ENCODE data around the gene RELB.
A peak's percentile ranks its signal among the peaks of the same experiment; 100 is the strongest.

RELB gene

DNA sequence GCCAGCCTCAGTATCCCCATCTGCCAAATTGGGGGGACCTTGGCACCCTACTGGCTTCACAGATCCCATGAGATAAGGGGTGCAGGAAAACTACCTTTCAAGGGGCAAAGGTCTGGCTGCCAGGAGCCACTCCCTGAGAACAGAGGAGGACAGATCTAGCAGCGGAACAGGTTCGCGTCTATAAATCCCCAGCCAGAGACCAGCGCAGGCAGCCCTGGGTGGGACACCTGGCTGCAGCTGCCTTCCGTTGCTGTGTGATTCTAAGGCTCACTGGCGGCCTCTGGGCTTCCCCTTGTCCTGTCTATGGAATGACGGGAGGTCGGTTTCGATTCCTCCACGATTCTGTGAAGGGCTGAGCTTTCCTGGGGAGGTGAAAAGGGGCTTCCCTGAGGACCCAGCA lies 7.3 kb downstream of the RELB start:
- TF ChIP-seq POLR2A (IDR thresholded peaks at IDR 0.05; ENCODE audit: low read depth, low read length) = no peak
- TF ChIP-seq TAF1 (IDR thresholded peaks at IDR 0.05; ENCODE audit: borderline replicate concordance, low read depth, low read length) = no peak
- TF ChIP-seq POLR2AphosphoS5 (IDR thresholded peaks at IDR 0.05; ENCODE audit: low read depth, low read length) = peak; percentile 73
- DNase-seq (ENCODE audit: insufficient read length) (no peak), FAIRE-seq (no peak)

DNA sequence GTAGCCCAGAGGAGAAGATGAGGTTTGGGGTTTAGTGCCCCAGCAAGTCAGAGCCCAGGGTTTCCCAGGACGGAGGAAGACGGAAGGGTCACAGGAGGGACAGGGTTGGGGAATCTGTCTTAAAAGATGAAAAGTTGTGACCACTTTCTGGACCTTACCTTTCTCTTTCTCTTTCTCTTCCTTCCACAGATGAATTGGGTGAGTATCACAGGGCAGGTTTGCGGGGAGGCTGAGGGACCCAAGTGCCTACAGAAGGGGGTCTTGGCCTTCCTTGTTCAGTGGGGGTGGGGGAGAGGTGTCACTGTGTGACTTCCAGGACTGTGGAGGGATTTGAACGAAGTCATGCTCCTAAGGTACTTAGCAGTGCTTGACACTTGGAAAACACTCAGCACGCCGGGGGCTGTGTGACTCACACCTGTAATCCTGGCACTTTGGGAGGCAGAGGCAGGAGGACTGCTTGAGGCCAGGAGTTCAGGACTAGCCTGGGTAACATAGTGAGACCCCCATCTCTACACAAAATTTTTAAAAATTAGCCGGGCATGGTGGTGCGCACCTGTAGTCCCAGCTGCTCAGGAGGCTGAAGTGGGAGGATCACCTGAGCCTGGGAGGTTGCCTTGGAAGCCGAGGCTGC lies 8.5 kb downstream of the RELB start:
- FAIRE-seq (no peak), DNase-seq (ENCODE audit: insufficient read length) (no peak)
- TF ChIP-seq POLR2AphosphoS5 (IDR thresholded peaks at IDR 0.05; ENCODE audit: low read depth, low read length) (no peak), POLR2A (IDR thresholded peaks at IDR 0.05; ENCODE audit: low read depth, low read length) (no peak), TAF1 (IDR thresholded peaks at IDR 0.05; ENCODE audit: borderline replicate concordance, low read depth, low read length) (no peak)

DNA sequence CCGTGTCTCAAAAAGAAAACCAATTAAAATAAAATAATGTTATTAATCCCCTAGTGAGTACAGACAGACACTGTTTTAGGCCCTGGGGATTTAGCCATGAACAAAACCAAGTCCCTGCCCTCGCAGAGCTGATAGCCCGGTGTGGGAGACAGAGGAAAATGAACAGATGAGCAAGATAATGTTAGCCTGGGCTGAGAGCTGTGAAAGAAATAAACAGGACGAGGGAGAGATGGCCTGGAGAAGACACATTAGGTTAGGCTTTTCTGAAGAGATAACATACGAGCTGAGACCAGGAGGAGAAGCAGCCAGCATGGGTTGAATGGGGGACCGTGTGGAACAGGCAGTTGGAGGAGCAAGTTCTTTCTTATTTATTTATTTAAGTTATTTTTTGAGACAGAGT lies 9.0 kb downstream of the RELB start:
- no peak for TF ChIP-seq POLR2A (IDR thresholded peaks at IDR 0.05; ENCODE audit: low read depth, low read length)
- TF ChIP-seq TAF1 (IDR thresholded peaks at IDR 0.05; ENCODE audit: borderline replicate concordance, low read depth, low read length) = no peak
- no peak for TF ChIP-seq POLR2AphosphoS5 (IDR thresholded peaks at IDR 0.05; ENCODE audit: low read depth, low read length)
- DNase-seq (ENCODE audit: insufficient read length) (no peak), FAIRE-seq (no peak)

DNA sequence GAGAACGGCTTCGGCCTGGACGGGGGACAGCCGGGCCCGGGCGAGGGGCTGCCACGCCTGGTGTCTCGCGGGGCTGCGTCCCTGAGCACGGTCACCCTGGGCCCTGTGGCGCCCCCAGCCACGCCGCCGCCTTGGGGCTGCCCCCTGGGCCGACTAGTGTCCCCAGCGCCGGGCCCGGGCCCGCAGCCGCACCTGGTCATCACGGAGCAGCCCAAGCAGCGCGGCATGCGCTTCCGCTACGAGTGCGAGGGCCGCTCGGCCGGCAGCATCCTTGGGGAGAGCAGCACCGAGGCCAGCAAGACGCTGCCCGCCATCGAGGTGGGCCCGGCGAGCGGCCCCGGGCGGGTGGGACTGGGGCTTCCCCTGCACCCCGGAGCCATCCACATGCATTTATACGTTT lies 10.7 kb downstream of the RELB start:
- no peak for DNase-seq (ENCODE audit: insufficient read length)
- no peak for FAIRE-seq
- TF ChIP-seq TAF1 (IDR thresholded peaks at IDR 0.05; ENCODE audit: borderline replicate concordance, low read depth, low read length) (no peak), POLR2AphosphoS5 (IDR thresholded peaks at IDR 0.05; ENCODE audit: low read depth, low read length) (no peak), POLR2A (IDR thresholded peaks at IDR 0.05; ENCODE audit: low read depth, low read length) (no peak)

DNA sequence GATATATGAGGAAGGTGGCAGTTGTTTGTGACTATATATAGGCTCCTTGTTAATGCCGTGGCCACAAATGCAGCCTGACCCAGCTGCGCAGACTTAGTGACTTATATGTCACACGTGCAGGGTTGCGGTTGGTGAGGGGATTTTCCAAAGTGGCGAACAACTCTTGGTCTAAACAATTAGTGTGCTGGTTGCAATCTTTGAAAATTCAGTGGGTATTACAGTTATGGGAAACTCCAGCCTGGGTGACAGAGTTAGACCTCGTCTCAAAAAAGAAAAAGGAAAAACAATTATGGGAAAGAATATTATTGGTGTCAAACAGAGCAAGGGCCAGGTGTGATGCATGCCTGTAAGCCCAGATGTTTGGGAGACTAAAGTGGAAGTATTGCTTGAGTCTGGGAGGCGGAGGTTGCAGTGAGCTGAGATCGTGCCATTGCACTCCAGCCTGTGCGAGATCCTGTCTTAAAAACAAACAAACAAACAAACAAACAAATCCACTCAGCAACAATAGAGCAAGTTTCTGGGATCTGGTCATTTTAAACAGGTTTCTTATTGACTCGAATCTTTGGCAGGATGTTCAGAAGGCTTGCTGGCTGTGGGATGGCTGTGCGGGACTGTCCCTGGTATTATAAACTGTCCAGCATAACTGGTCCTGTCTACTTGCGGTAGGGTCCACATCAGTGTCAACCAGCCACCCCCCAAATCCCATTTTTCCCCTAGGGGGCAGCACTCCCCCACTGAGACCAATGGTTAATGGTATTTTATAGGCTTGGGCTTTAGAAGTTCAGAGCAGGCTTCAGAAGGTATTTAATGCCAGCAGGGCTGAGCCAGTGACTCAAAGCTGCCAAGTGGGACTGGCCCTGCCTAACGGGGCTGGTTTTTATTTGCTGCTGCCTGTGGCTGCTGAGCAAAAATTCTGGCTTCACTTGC lies 15.4 kb downstream of the RELB start:
- FAIRE-seq = peak; percentile 95
- DNase-seq (ENCODE audit: insufficient read length) = peak; percentile 65

DNA sequence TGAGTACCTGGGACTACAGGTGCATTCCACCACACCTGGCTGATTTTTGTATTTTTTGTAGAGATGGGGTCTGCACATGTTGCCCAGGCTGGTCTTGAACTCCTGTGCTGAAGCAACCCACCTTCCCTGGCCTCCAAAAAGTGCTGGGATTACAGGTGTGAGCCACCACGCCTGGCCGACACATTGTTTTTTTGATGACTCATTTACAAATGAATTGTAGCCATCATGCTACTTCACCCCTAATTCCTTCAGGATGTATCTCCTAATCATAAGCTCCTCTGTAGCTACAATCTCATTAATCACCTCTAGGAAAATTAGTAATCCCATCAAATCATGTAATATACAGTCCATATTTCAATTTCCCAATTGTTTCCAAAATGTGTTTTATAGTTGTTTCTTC lies 17.9 kb downstream of the RELB start:
- DNase-seq (ENCODE audit: insufficient read length) = no peak
- FAIRE-seq = no peak

More for the DNA sequence above, 15.4 kb downstream of the RELB start:
- TF ChIP-seq POLR2AphosphoS5 (IDR thresholded peaks at IDR 0.05; ENCODE audit: low read depth, low read length) (no peak; the same call in none of the 2 replicates), POLR2A (IDR thresholded peaks at IDR 0.05; ENCODE audit: low read depth, low read length) (peak; percentile 54)

DNA sequence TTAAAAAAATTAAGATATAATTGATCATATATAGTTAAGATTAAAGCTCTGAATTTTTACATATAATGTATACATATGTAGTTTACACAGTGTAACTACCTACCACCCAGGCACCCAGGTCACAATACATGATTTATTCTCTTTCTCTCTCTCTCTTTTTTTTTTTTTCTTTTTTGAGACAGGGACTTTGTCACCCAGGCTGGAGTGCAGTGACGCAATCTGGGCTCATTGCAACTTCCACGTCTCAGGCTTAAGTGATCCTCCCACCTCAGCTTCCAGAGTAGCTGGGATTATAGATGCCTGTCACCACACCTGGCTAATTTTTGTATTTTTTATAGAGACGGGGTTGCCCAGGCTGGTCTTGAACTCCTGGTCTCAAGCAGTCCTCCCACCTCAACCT lies 18.8 kb downstream of the RELB start:
- DNase-seq (ENCODE audit: insufficient read length) = no peak
- TF ChIP-seq POLR2A (IDR thresholded peaks at IDR 0.05; ENCODE audit: low read depth, low read length) (no peak), POLR2AphosphoS5 (IDR thresholded peaks at IDR 0.05; ENCODE audit: low read depth, low read length) (no peak), TAF1 (IDR thresholded peaks at IDR 0.05; ENCODE audit: borderline replicate concordance, low read depth, low read length) (no peak)
- FAIRE-seq = no peak

More for the DNA sequence above, 17.9 kb downstream of the RELB start:
- TF ChIP-seq POLR2AphosphoS5 (IDR thresholded peaks at IDR 0.05; ENCODE audit: low read depth, low read length) (0 out of 2 replicates have a peak, but pooled peaks have one; percentile 25), POLR2A (IDR thresholded peaks at IDR 0.05; ENCODE audit: low read depth, low read length) (no peak)

DNA sequence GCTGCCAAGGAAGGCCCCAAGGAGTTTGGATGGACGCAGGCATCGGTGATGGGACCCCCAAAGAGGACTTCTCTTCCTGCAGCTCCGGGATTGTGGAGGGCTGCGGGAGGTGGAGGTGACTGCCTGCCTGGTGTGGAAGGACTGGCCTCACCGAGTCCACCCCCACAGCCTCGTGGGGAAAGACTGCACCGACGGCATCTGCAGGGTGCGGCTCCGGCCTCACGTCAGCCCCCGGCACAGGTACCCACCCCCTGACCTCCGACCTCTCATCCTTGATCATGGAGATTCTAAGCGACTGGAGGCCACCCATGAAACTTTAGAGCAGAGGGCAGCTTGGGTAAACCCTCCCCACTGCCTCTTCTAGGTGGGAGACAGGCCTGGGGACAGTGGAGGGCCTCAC lies 20.7 kb downstream of the RELB start:
- TF ChIP-seq POLR2AphosphoS5 (IDR thresholded peaks at IDR 0.05; ENCODE audit: low read depth, low read length) = no peak
- TF ChIP-seq POLR2A (IDR thresholded peaks at IDR 0.05; ENCODE audit: low read depth, low read length) = peak; percentile 36; the same call in 1 of the 2 replicates

DNA sequence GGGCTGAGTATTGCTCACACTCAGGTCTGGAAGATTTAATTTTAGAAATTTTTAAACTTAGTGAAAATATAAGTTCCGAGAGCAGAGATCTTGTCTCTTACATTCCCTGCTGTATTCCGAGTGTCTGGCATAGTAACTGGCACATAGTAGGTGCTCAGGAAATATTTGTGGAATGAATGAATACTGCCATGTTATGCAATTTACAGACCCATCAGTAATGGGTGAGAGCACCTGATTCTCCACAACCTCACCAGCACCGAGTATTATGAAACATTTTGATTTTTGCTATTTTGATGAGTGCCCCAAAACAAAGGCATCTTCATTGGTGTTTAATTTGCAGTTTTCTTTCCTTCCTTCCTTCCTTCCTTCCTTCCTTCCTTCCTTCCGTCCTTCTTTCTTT lies 21.8 kb downstream of the RELB start:
- DNase-seq (ENCODE audit: insufficient read length) (no peak), FAIRE-seq (no peak)
- TF ChIP-seq TAF1 (IDR thresholded peaks at IDR 0.05; ENCODE audit: borderline replicate concordance, low read depth, low read length) (no peak), POLR2AphosphoS5 (IDR thresholded peaks at IDR 0.05; ENCODE audit: low read depth, low read length) (no peak), POLR2A (IDR thresholded peaks at IDR 0.05; ENCODE audit: low read depth, low read length) (no peak)

More for the DNA sequence above, 20.7 kb downstream of the RELB start:
- FAIRE-seq (no peak), DNase-seq (ENCODE audit: insufficient read length) (no peak)

DNA sequence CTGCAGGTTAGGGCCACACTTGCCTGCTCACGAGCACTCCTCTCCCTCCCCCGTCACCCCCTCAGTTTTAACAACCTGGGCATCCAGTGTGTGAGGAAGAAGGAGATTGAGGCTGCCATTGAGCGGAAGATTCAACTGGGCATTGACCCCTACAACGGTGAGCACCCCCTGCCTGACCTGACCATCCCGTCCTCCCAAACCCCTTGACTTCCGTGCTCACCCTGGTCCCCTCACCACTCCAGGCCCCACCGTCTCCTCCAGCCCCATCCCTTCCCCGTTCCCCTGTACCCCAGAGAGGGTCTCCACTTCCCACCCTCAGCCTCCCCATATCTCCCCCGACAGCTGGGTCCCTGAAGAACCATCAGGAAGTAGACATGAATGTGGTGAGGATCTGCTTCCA lies 24.0 kb downstream of the RELB start:
- FAIRE-seq (no peak), DNase-seq (ENCODE audit: insufficient read length) (no peak)
- TF ChIP-seq POLR2A (IDR thresholded peaks at IDR 0.05; ENCODE audit: low read depth, low read length) = no peak
- 0 out of 2 replicates have a peak, but pooled peaks have one; percentile 33 for TF ChIP-seq POLR2AphosphoS5 (IDR thresholded peaks at IDR 0.05; ENCODE audit: low read depth, low read length)

DNA sequence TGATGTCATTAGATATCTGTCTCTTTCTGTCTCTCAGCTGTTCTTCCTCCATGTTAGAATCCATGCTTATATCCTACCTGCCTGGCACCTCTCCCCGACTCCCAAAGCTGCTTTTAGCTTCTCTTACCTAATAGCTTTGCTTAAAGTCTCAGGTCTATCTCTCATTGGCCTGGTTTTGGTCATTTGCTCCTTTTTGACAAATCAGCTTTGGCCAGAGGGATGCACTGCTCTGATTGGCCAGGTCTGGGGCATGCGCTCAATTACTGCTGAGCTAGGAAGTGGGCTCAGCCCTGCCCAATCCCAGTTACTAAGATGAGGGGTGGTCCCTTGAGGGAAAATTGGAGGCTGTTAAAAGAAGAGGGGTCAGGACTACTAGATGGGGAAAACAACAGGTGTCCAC lies 26.1 kb downstream of the RELB start:
- no peak for DNase-seq (ENCODE audit: insufficient read length)
- FAIRE-seq = no peak
- TF ChIP-seq TAF1 (IDR thresholded peaks at IDR 0.05; ENCODE audit: borderline replicate concordance, low read depth, low read length) (no peak), POLR2A (IDR thresholded peaks at IDR 0.05; ENCODE audit: low read depth, low read length) (no peak), POLR2AphosphoS5 (IDR thresholded peaks at IDR 0.05; ENCODE audit: low read depth, low read length) (no peak)

DNA sequence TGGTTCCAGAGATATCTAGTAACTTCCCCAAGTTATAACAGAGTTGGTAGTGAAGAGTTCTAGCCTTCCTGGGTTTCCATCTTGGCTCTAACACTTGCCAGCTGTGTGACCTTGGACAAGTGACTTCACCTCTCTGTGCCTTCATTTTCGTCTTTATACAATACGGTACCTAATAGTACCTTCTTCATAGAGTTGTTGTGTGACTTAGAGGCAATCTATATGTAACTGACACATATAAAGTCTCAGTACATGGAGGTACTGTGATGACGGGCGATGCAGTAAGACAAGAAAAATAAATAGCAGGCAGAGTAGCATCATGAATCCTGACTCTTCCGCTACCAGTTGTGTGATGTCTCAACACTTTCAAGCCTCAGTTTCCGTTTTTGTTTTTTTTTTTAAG lies 29.6 kb downstream of the RELB start:
- no peak for TF ChIP-seq POLR2AphosphoS5 (IDR thresholded peaks at IDR 0.05; ENCODE audit: low read depth, low read length)
- TF ChIP-seq POLR2A (IDR thresholded peaks at IDR 0.05; ENCODE audit: low read depth, low read length) = no peak
- no peak for TF ChIP-seq TAF1 (IDR thresholded peaks at IDR 0.05; ENCODE audit: borderline replicate concordance, low read depth, low read length)
- FAIRE-seq = no peak
- no peak for DNase-seq (ENCODE audit: insufficient read length)

Data from GM12892 (cell line).